ENCODE data around the gene RABEP1.
"Not testable (repeated sequence)": the region's sequence is repeated elsewhere in the genome, so short reads cannot be mapped to it uniquely, and the experiment has no call there.

The RABEP1 gene

GRCh38 chr17:5429191-5429887 lies 147.3 kb downstream of the RABEP1 start:
- no peak for DNase-seq

GRCh38 chr17:5430413-5430999 lies 148.4 kb downstream of the RABEP1 start:
- no peak for DNase-seq

- DNase-seq = not testable (repeated sequence)
Measured at GRCh38 chr17:5431234-5431633, 149.2 kb downstream of the RABEP1 start.

- DNase-seq = no peak
Measured at GRCh38 chr17:5431949-5432556, 150.0 kb downstream of the RABEP1 start.

GRCh38 chr17:5434984-5435383 lies 152.9 kb downstream of the RABEP1 start:
- no peak for DNase-seq
